Spleen (tissue), 7 donors: ENCODE data around the gene OR10K1.

Source experiments
- POLR2AphosphoS5 ChIP-seq, 3 donors: sonication (generic); formaldehyde crosslinking; IDR thresholded peaks; one replicate each; pipeline ENCODE4 v1.5.1; 2017; ENCODE audit warnings: antibody characterized with exemption in 3 of 3
- TF ChIP-seq, protein P1 (sequence below), 11 experiments: fragments of 200-600 bp in 7 of 11; fragments of 450-650 bp in 4 of 11; sonication (generic) in 4 of 11; IDR thresholded peaks in 8 of 11; conservative IDR thresholded peaks in 3 of 11; 1 replicate in 7 of 11; 2 replicates in 4 of 11; pipeline versions ENCODE4 v1.4.0 to v1.8.0; 2016 to 2021; ENCODE audit warnings: antibody characterized with exemption in 11 of 11, inconsistent platforms in 4 of 11, mild to moderate bottlenecking in 1 of 11
- donor health status: DM: no; HTN: no; CAD: no; lungs with moderate emphysema.
- donor health status: DM: no; HTN: no; CAD: no.
- donor health status: DM: no; HTN: no; CAD: no.

DNA sequence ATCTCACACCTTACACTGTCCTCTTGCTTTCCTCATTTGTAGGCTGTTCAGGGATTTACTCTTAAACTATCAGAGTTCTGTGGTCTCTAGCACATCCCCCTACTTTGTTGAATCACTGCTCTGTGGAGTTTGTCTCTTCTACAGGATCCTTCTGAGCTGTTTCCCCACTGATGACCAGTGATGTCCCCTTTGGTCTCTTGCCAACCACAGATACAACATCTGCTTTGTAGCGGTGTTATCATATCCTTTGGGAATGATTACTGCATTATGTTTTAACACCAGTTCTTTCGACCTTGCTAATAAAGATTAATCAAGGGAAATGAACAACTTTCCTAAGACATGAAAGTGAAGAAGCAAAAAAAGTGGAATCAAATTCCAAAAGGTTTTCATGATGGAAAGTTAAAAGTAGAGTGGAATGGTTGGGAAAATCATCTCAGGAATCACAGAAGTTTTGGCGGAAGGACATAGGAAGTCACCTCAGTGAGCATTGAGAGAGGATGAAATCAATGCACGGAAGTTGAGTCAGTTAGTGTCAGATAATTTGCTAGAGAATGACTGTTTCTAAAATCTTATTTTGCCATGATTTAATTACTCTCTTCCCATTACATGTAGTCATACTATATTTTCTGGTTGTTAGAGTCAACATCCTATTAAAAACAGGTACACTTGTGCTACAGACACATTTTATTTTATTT is 46.8 kb upstream of the OR10K1 start:
- TF ChIP-seq, protein P1, sequence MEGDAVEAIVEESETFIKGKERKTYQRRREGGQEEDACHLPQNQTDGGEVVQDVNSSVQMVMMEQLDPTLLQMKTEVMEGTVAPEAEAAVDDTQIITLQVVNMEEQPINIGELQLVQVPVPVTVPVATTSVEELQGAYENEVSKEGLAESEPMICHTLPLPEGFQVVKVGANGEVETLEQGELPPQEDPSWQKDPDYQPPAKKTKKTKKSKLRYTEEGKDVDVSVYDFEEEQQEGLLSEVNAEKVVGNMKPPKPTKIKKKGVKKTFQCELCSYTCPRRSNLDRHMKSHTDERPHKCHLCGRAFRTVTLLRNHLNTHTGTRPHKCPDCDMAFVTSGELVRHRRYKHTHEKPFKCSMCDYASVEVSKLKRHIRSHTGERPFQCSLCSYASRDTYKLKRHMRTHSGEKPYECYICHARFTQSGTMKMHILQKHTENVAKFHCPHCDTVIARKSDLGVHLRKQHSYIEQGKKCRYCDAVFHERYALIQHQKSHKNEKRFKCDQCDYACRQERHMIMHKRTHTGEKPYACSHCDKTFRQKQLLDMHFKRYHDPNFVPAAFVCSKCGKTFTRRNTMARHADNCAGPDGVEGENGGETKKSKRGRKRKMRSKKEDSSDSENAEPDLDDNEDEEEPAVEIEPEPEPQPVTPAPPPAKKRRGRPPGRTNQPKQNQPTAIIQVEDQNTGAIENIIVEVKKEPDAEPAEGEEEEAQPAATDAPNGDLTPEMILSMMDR (IDR thresholded peaks at IDR 0.05 in 8 of 11, conservative IDR thresholded peaks at IDR 0.05 in 3 of 11): no peak
- no peak for TF ChIP-seq POLR2AphosphoS5 (IDR thresholded peaks at IDR 0.05)
